Endothelial cell of coronary artery (primary cell): Measurements from ENCODE around the gene CD200R1L. TPM values are rescaled to one million over a fixed set of nuclear protein-coding genes. Genes with fewer than 3 reads are reported as not detected.

Experiments used
- total RNA-seq: library from RNA; depleted of rRNA; stranded (reverse); fragments of >200 nt; gene quantifications from 2 replicates; pipeline ENCODE4 v1.2.3, GENCODE V29; 2014

The CD200R1L gene
- total RNA-seq, result not detected in 2 replicates

GRCh38 chr3:112846764-112847163 lies at the start of gene CD200R1L:
Gene CD200R1L, minus strand, starts transcription at chr3:112846864. Its CDS starts 17,497 bp downstream, at chr3:112829367.

Other genes with a start within 250 kb of the CD200R1L start
- 11.5 and 46.8 TPM in 2 replicates for gene CCDC80, start 205.7 kb downstream of the CD200R1L start, total RNA-seq
- gene CD200R1, start 128.2 kb upstream of the CD200R1L start, total RNA-seq, result not detected in 2 replicates
- gene GTPBP8, start 144.1 kb upstream of the CD200R1L start, total RNA-seq, result 25.2 and 32.8 TPM in 2 replicates